Endothelial cell of umbilical vein (primary cell): ENCODE data around the gene SORCS1. TPM values are rescaled to one million over a fixed set of nuclear protein-coding genes. Genes with fewer than 3 reads are reported as not detected.

Experiments
- BruUV-seq: library from RNA; stranded (reverse); fragments of 400-500 nt; replicated peaks from 2 replicates; lab custom pipeline; 2021; lab: Mats Ljungman, UMichigan
- CTCF ChIA-PET: fragments of 300-600, 350-600 bp; sonication (Branson Sonifier 250); formaldehyde crosslinking; loops from one replicate; lab custom pipeline; 2021; ENCODE audit warnings: antibody characterized with exemption, inconsistent platforms; lab: Charles Lee
- POLR2A ChIA-PET: fragments of 300-600, 350-600 bp; sonication (Branson Sonifier 250); formaldehyde crosslinking; loops from one replicate; lab custom pipeline; 2021; ENCODE audit warnings: antibody characterized with exemption, inconsistent platforms; lab: Charles Lee
- DNase-seq: peaks from one replicate; pipeline ENCODE4 v3.0.0-alpha.2; 2011; ENCODE audit warnings: low read depth, low spot score
- FAIRE-seq: peaks from 2 replicates; lab custom pipeline; 2011; peaks lifted over from hg19 to GRCh38; lab: Jason Lieb, UNC
- H2AFZ ChIP-seq: 2 replicates; pipeline ENCODE4 v1.6.0; 2012; ENCODE audit warnings: low read depth, low read length, control low read depth, inconsistent platforms
- H3K27ac ChIP-seq: 2 replicates; pipeline ENCODE4 v1.5.1; 2011; ENCODE audit warnings: low read depth, mild to moderate bottlenecking, control low read depth, low read length, moderate library complexity; ENCODE audit not compliant: insufficient read depth
- H3K27me3 ChIP-seq, 2 experiments: 2 replicates each; pipeline versions ENCODE4 v1.6.0 to v1.6.1; 2011; ENCODE audit warnings: low read length in 2 of 2, mixed read lengths in 1 of 2; ENCODE audit not compliant: control insufficient read depth in 2 of 2, insufficient read depth in 2 of 2
- H3K36me3 ChIP-seq, 2 experiments: 2 replicates in 1 of 2; 3 replicates in 1 of 2; pipeline ENCODE4 v1.5.1; 2011; ENCODE audit warnings: low read length in 2 of 2, mild to moderate bottlenecking in 1 of 2, moderate library complexity in 1 of 2; ENCODE audit not compliant: control insufficient read depth in 2 of 2, insufficient read depth in 2 of 2; ENCODE audit errors: extremely low read depth in 1 of 2
- H3K4me1 ChIP-seq: 3 replicates; pipeline ENCODE4 v1.5.1; 2011; ENCODE audit warnings: mild to moderate bottlenecking, low read length; ENCODE audit not compliant: control insufficient read depth, insufficient read depth; ENCODE audit errors: extremely low read depth
- H3K4me2 ChIP-seq: 2 replicates; pipeline ENCODE4 v1.6.1; 2011; ENCODE audit warnings: low read length, control low read depth, mixed read lengths; ENCODE audit not compliant: insufficient read depth
- H3K4me3 ChIP-seq, 3 experiments: fragments of 200-600 bp in 1 of 3; sonication (generic), shearing (Covaris generic) in 1 of 3; replicated peaks in 1 of 3; 2 replicates each; pipeline ENCODE4 v1.5.1; 2011 to 2016; ENCODE audit warnings: control low read depth in 3 of 3, low read length in 3 of 3, mild to moderate bottlenecking in 2 of 3, inconsistent platforms in 1 of 3, low read depth in 1 of 3, moderate library complexity in 1 of 3; ENCODE audit not compliant: insufficient read depth in 1 of 3
- H3K79me2 ChIP-seq: 2 replicates; pipeline ENCODE4 v1.6.0; 2012; ENCODE audit warnings: low read length, inconsistent platforms; ENCODE audit not compliant: control insufficient read depth, insufficient read depth
- H3K9ac ChIP-seq: replicated peaks from 2 replicates; pipeline ENCODE3; 2011; ENCODE audit warnings: low read length, control low read depth; ENCODE audit not compliant: insufficient read depth; ENCODE audit errors: extremely low read depth
- H3K9me1 ChIP-seq: replicated peaks from 3 replicates; pipeline ENCODE4 v1.6.0; 2011; ENCODE audit warnings: mild to moderate bottlenecking, low read length; ENCODE audit not compliant: control insufficient read depth, insufficient read depth; ENCODE audit errors: extremely low read depth
- H3K9me3 ChIP-seq: replicated peaks from 2 replicates; pipeline ENCODE4 v1.5.1; 2012; ENCODE audit warnings: low read length, inconsistent platforms; ENCODE audit not compliant: control insufficient read depth, insufficient read depth
- H4K20me1 ChIP-seq: replicated peaks from 2 replicates; pipeline ENCODE3; 2011; ENCODE audit warnings: mild to moderate bottlenecking, low read length; ENCODE audit not compliant: control insufficient read depth, insufficient read depth; ENCODE audit errors: extremely low read depth
- EZH2 ChIP-seq: IDR thresholded peaks from 2 replicates; pipeline ENCODE4 v1.6.1; 2012; ENCODE audit warnings: borderline replicate concordance, low read depth, mild to moderate bottlenecking, moderate library complexity, low read length, inconsistent platforms; ENCODE audit not compliant: severe bottlenecking
- FOS ChIP-seq: IDR thresholded peaks from 2 replicates; pipeline ENCODE4 v1.6.1; 2011; ENCODE audit warnings: mild to moderate bottlenecking, low read length, moderate library complexity, borderline replicate concordance; ENCODE audit not compliant: insufficient read depth
- GATA2 ChIP-seq: IDR thresholded peaks from 2 replicates; pipeline ENCODE4 v1.7.0; 2011; ENCODE audit warnings: low read depth, mild to moderate bottlenecking, moderate library complexity, mixed read lengths, low read length; ENCODE audit not compliant: insufficient read length, insufficient read depth
- JUN ChIP-seq: IDR thresholded peaks from 2 replicates; pipeline ENCODE4 v1.6.1; 2011; ENCODE audit warnings: borderline replicate concordance, low read depth; ENCODE audit not compliant: insufficient read length, insufficient read depth
- MYC ChIP-seq: IDR thresholded peaks from one replicate; pipeline ENCODE4 v1.6.1; 2011; ENCODE audit warnings: mild to moderate bottlenecking, low read depth, low read length
- POLR2A ChIP-seq: IDR thresholded peaks from 2 replicates; pipeline ENCODE4 v1.6.1; 2012; ENCODE audit warnings: low read depth, mild to moderate bottlenecking, control low read depth, low read length
- POLR2AphosphoS5 ChIP-seq: IDR thresholded peaks from 2 replicates; pipeline ENCODE4 v1.6.1; 2012; ENCODE audit warnings: low read depth, mild to moderate bottlenecking, control low read depth, low read length, moderate library complexity; ENCODE audit not compliant: insufficient read depth
- dilution Hi-C: fragments of 300-500 bp; cut with MboI; formaldehyde crosslinking; loops from one replicate; pipeline ENCODE4 v1.15.0; 2019; ENCODE audit warnings: low sequenced_read_pairs; ENCODE audit not compliant: extremely low pct_ligation_motif_present
- intact Hi-C: fragments of 100-400 bp; cut with micrococcal nuclease; formaldehyde crosslinking; loops from one replicate; pipeline ENCODE4 v1.10.0; 2022
- polyA plus RNA-seq, 4 experiments: library from polyadenylated mRNA; depleted of rRNA in 3 of 4; stranded (reverse) in 3 of 4; unstranded in 1 of 4; fragments of >200 nt; gene quantifications; 2 replicates each; pipeline versions ENCODE4 v1.2.1 to v1.2.3, GENCODE V29; 2011 to 2012; ENCODE audit warnings: missing spikeins in 1 of 4
- total RNA-seq: library from RNA; stranded (reverse); gene quantifications from 2 replicates; pipeline ENCODE4 v1.2.3, GENCODE V29; 2021
- TF ChIP-seq, protein P1 (sequence below), 2 donors: IDR thresholded peaks; 1 replicate in 1 of 2; 2 replicates in 1 of 2; pipeline ENCODE4 v1.5.1; 2011; ENCODE audit warnings: low read length in 2 of 2, mild to moderate bottlenecking in 2 of 2, moderate library complexity in 2 of 2, control low read depth in 1 of 2, inconsistent platforms in 1 of 2, low read depth in 1 of 2; ENCODE audit not compliant: insufficient read depth in 1 of 2; ENCODE audit errors: extremely low read depth in 1 of 2
- TF ChIP-seq, protein P2 (sequence below): IDR thresholded peaks from 2 replicates; pipeline ENCODE4 v1.6.1; 2011; ENCODE audit not compliant: insufficient read depth, insufficient read length

Gene SORCS1
- total and polyA plus RNA-seq, 2 donors (not counting 3 experiments of a cell fraction or from before 2014, with no cell fraction given), result not detected

DNA sequence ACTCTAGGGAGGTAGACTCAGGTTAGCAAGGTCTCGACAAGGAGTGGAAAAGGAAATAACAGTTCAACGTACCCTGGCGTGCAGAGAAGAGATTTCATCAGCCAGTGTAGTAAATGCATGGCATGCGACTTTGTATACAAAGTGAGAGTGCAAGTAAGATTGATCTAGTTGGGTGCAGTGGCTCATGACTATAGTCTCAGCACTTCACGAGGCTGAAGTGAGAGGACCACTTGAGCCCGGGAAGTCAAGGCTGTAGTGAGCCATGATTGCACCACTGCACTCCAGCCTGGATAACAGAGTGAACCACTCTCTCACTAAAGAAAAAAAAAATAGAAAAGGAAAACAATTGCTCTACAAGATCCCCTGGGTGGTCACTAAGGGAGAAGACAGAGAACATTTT, 528.6 kb downstream of the SORCS1 start:
- intact Hi-C loops, result no loop called here
- no peak overlapping the region for H2AFZ ChIP-seq
- H4K20me1 ChIP-seq, result no peaks in the 10 kb centered on the region
- no peaks in the 10 kb centered on the region for H3K27me3 ChIP-seq
- H3K4me3 ChIP-seq, result no peak overlapping the region
- dilution Hi-C loops, result no loop called here
- no peak for TF ChIP-seq MYC
- no peak for TF ChIP-seq EZH2
- no peak for TF ChIP-seq JUN
- TF ChIP-seq FOS, result no peak
- TF ChIP-seq, protein P1, sequence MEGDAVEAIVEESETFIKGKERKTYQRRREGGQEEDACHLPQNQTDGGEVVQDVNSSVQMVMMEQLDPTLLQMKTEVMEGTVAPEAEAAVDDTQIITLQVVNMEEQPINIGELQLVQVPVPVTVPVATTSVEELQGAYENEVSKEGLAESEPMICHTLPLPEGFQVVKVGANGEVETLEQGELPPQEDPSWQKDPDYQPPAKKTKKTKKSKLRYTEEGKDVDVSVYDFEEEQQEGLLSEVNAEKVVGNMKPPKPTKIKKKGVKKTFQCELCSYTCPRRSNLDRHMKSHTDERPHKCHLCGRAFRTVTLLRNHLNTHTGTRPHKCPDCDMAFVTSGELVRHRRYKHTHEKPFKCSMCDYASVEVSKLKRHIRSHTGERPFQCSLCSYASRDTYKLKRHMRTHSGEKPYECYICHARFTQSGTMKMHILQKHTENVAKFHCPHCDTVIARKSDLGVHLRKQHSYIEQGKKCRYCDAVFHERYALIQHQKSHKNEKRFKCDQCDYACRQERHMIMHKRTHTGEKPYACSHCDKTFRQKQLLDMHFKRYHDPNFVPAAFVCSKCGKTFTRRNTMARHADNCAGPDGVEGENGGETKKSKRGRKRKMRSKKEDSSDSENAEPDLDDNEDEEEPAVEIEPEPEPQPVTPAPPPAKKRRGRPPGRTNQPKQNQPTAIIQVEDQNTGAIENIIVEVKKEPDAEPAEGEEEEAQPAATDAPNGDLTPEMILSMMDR (IDR thresholded peaks at IDR 0.05; ENCODE audit: extremely low read depth in 1 of 2, insufficient read depth in 1 of 2, low read depth in 1 of 2, low read length in 2 of 2), result no peak
- TF ChIP-seq POLR2A, result no peak
- TF ChIP-seq, protein P2, sequence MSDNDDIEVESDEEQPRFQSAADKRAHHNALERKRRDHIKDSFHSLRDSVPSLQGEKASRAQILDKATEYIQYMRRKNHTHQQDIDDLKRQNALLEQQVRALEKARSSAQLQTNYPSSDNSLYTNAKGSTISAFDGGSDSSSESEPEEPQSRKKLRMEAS, result no peak
- TF ChIP-seq POLR2AphosphoS5, result no peak
- no peak for TF ChIP-seq GATA2
- no peak overlapping the region for H3K9ac ChIP-seq
- no peak for FAIRE-seq
- POLR2A ChIA-PET, result no interaction called here
- BruUV-seq, result no TSS peak
- no peak for DNase-seq
- no peaks in the 10 kb centered on the region for H3K4me1 ChIP-seq
- CTCF ChIA-PET, result no interaction called here
- no peaks in the 10 kb centered on the region for H3K36me3 ChIP-seq
- peaks cover 5% of the 10 kb centered on the region for H3K9me3 ChIP-seq
- H3K4me2 ChIP-seq, result no peak overlapping the region
- no peaks in the 10 kb centered on the region for H3K79me2 ChIP-seq
- no peak overlapping the region for H3K27ac ChIP-seq
- no peaks in the 10 kb centered on the region for H3K9me1 ChIP-seq
